NCI-H1436 (cell line): ENCODE measurements around the gene CBFA2T3.

ENCODE experiments used
- DNase-seq: peaks from one replicate; lab custom pipeline; 2025; lab: John Stamatoyannopoulos, UW

The CBFA2T3 gene

GRCh38 chr16:88857728-88858339, 119.2 kb downstream of the CBFA2T3 start:
- peak; percentile 50 for DNase-seq

GRCh38 chr16:88856828-88857727, 119.9 kb downstream of the CBFA2T3 start, which contains the start of the genes GALNS and TRAPPC2L:
TSS of gene GALNS (minus strand) at chr16:88856947. CDS start at chr16:88856877, 70 bp downstream.
TSS of gene TRAPPC2L (plus strand) at chr16:88857127. CDS start at chr16:88857151, 24 bp downstream.
- DNase-seq = peak; percentile 96

GRCh38 chr16:88856122-88856827, 120.7 kb downstream of the CBFA2T3 start:
- no peak for DNase-seq

GRCh38 chr16:88855736-88856121, 121.3 kb downstream of the CBFA2T3 start:
- no peak for DNase-seq

GRCh38 chr16:88855176-88855575, 121.8 kb downstream of the CBFA2T3 start:
- no peak for DNase-seq

- no peak for DNase-seq
Measured at GRCh38 chr16:88854306-88855111, 122.5 kb downstream of the CBFA2T3 start.

GRCh38 chr16:88853325-88853941, 123.6 kb downstream of the CBFA2T3 start:
- DNase-seq = no peak

- no peak for DNase-seq
Measured at GRCh38 chr16:88851616-88852015, 125.4 kb downstream of the CBFA2T3 start.

- no peak for DNase-seq
Measured at GRCh38 chr16:88850531-88851199, 126.3 kb downstream of the CBFA2T3 start.

- DNase-seq = no peak
Measured at GRCh38 chr16:88848557-88848956, 128.4 kb downstream of the CBFA2T3 start.

- no peak for DNase-seq
Measured at GRCh38 chr16:88847654-88848053, 129.4 kb downstream of the CBFA2T3 start.

GRCh38 chr16:88846088-88846487, 130.9 kb downstream of the CBFA2T3 start:
- no peak for DNase-seq

GRCh38 chr16:88844419-88845036, 132.5 kb downstream of the CBFA2T3 start:
- DNase-seq = no peak

- no peak for DNase-seq
Measured at GRCh38 chr16:88843256-88843655, 133.8 kb downstream of the CBFA2T3 start.

GRCh38 chr16:88842806-88843205, 134.2 kb downstream of the CBFA2T3 start:
- no peak for DNase-seq

GRCh38 chr16:88842308-88842756, 134.7 kb downstream of the CBFA2T3 start:
- no peak for DNase-seq

- DNase-seq = no peak
Measured at GRCh38 chr16:88841521-88842307, 135.3 kb downstream of the CBFA2T3 start.

- DNase-seq = no peak
Measured at GRCh38 chr16:88840600-88841215, 136.3 kb downstream of the CBFA2T3 start.
